CD4-positive, CD25-positive, alpha-beta regulatory T cell (primary cell): ENCODE results near the gene CHMP5. TPM values are rescaled to one million over a fixed set of nuclear protein-coding genes. Genes with fewer than 3 reads are reported as not detected.
A peak's percentile ranks its signal among the peaks of the same experiment; 100 is the strongest.

Experiments
- ATAC-seq, 2 donors: fragments of 150-1000 bp; cut with Tn5 transposase; one replicate each; pipeline ENCODE4 v1.10.0; 2021; ENCODE audit warnings: low read depth in 2 of 2, moderate number of reproducible peaks in 2 of 2, moderate library complexity in 1 of 2
- DNase-seq, 3 donors: peaks; one replicate each; pipeline versions ENCODE4 v3.0.0 to v3.0.0-alpha.2; 2012 to 2022; ENCODE audit warnings: mixed read lengths in 1 of 3
- H3K27ac ChIP-seq: one replicate; pipeline ENCODE4 v1.7.0; 2013; ENCODE audit warnings: mild to moderate bottlenecking, low read length; ENCODE audit not compliant: insufficient read depth, poor library complexity, severe bottlenecking
- H3K27me3 ChIP-seq: one replicate; pipeline ENCODE4 v1.7.0; 2013; ENCODE audit warnings: low read length; ENCODE audit not compliant: control insufficient read depth, insufficient read depth
- H3K36me3 ChIP-seq: one replicate; pipeline ENCODE4 v1.7.0; 2013; ENCODE audit warnings: mild to moderate bottlenecking, low read length, moderate library complexity; ENCODE audit not compliant: control insufficient read depth, insufficient read depth
- H3K4me1 ChIP-seq: 2 replicates; pipeline ENCODE4 v1.7.0; 2013; ENCODE audit warnings: mild to moderate bottlenecking, low read length; ENCODE audit not compliant: insufficient read depth, control insufficient read depth, poor library complexity, severe bottlenecking
- H3K4me3 ChIP-seq: one replicate; pipeline ENCODE4 v1.7.0; 2013; ENCODE audit warnings: low read depth, mild to moderate bottlenecking, low read length, moderate library complexity
- H3K9me3 ChIP-seq, 2 experiments: 1 replicate in 1 of 2; 2 replicates in 1 of 2; pipeline ENCODE4 v1.7.0; 2013; ENCODE audit warnings: low read length in 2 of 2, mild to moderate bottlenecking in 1 of 2, moderate library complexity in 1 of 2; ENCODE audit not compliant: control insufficient read depth in 2 of 2
- H3K27ac Mint-ChIP-seq, 3 donors: one replicate each; pipeline ENCODE4 v1.8.0; 2020 to 2022; ENCODE audit warnings: mild to moderate bottlenecking in 3 of 3, mixed read lengths in 3 of 3, moderate library complexity in 2 of 3
- H3K27me3 Mint-ChIP-seq: one replicate; pipeline ENCODE4 v1.8.0; 2022; ENCODE audit warnings: mild to moderate bottlenecking, mixed read lengths
- H3K36me3 Mint-ChIP-seq: one replicate; pipeline ENCODE4 v1.8.0; 2020; ENCODE audit warnings: mixed read lengths
- H3K4me1 Mint-ChIP-seq, 4 donors: one replicate each; pipeline ENCODE4 v1.8.0; 2020 to 2022; ENCODE audit warnings: mixed read lengths in 4 of 4, mild to moderate bottlenecking in 1 of 4
- H3K4me3 Mint-ChIP-seq, 4 donors: one replicate each; pipeline ENCODE4 v1.8.0; 2020 to 2022; ENCODE audit warnings: mild to moderate bottlenecking in 4 of 4, mixed read lengths in 4 of 4, moderate library complexity in 3 of 4
- H3K9me3 Mint-ChIP-seq, 7 donors: one replicate each; pipeline ENCODE4 v1.8.0; 2020 to 2022; ENCODE audit warnings: mixed read lengths in 7 of 7, mild to moderate bottlenecking in 3 of 7, moderate library complexity in 2 of 7
- polyA plus RNA-seq, 4 donors: library from polyadenylated mRNA; unstranded; fragments of 300-500 nt; fragmentation: Illumina TruSeq; gene quantifications; one replicate each; pipeline ENCODE4 v1.2.3, GENCODE V29; 2021
- total RNA-seq: library from RNA; stranded (reverse); gene quantifications from one replicate; pipeline ENCODE4 v1.2.3, GENCODE V29; 2022

Gene CHMP5
- total and polyA plus RNA-seq, 5 donors from 2014 or later = 25.5 to 58.3 (median 55.8) TPM

- no peak overlapping the region for H3K4me3 Mint-ChIP-seq
- H3K4me1 Mint-ChIP-seq = peaks cover 0 to 1% (median 0%) of the 10 kb centered on the region in 4 donors
- H3K27me3 Mint-ChIP-seq = peaks cover 16% of the 10 kb centered on the region
- H3K27ac Mint-ChIP-seq = peak overlapping the region in 1 of 3 donors; percentile 13
- H3K9me3 ChIP-seq = no peaks in the 10 kb centered on the region
- H3K27ac ChIP-seq = no peak overlapping the region
- H3K4me1 ChIP-seq = no peaks in the 10 kb centered on the region
- H3K4me3 ChIP-seq = no peak overlapping the region
- ATAC-seq (no peak), DNase-seq (no peak)
- H3K36me3 Mint-ChIP-seq = no peaks in the 10 kb centered on the region
- H3K9me3 Mint-ChIP-seq = no peaks in the 10 kb centered on the region
- no peaks in the 10 kb centered on the region for H3K36me3 ChIP-seq
- no peaks in the 10 kb centered on the region for H3K27me3 ChIP-seq
Measured at GRCh38 chr9:33234511-33235467, 30.1 kb upstream of the CHMP5 start.

- Mint-ChIP-seq H3K27me3 (peaks cover 16% of the 10 kb centered on the region), H3K9me3 (no peaks in the 10 kb centered on the region), H3K36me3 (no peaks in the 10 kb centered on the region), H3K27ac (no peak overlapping the region), H3K4me3 (no peak overlapping the region), H3K4me1 (peaks cover 0 to 2% (median 0%) of the 10 kb centered on the region in 4 donors)
- no peak overlapping the region for H3K4me3 ChIP-seq
- H3K4me1 ChIP-seq = no peaks in the 10 kb centered on the region
- H3K27me3 ChIP-seq = no peaks in the 10 kb centered on the region
- no peaks in the 10 kb centered on the region for H3K36me3 ChIP-seq
- H3K9me3 ChIP-seq = no peaks in the 10 kb centered on the region
- DNase-seq = no peak
- no peak overlapping the region for H3K27ac ChIP-seq
- no peak for ATAC-seq
Measured at GRCh38 chr9:33236571-33236970, 28.3 kb upstream of the CHMP5 start.

DNA sequence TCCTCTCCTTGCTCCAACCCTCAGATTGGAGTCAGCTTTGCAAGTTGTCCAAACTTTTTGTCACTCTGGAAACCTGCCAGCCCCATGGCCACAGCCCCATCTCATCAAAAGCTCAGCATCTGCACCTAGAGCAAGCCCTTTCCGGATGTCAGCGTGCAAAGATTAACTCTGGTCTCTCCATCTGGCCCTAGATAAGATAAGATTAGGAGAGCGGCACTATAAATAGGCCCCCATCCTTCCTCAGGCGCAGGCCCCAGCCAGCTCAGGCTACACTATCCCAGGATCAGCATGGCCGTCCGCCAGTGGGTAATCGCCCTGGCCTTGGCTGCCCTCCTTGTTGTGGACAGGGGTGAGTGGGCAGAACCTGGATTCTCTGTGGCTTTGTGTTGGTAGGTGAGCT is 24.9 kb upstream of the CHMP5 start, which contains the start of gene SPINK4:
Gene SPINK4 (plus strand): TSS at position 247 of the 400 bp plus-strand sequence. CDS start 42 bp downstream, at position 289.
- Mint-ChIP-seq H3K36me3 (no peaks in the 10 kb centered on the region), H3K4me3 (no peak within 1 kb of the TSS), H3K27me3 (peaks cover 11% of the 10 kb centered on the region), H3K9me3 (no peaks in the 10 kb centered on the region), H3K27ac (no peak within 1 kb of the TSS), H3K4me1 (peaks cover 0 to 2% (median 0%) of the 10 kb centered on the region in 4 donors)
- no peak for DNase-seq
- Histone ChIP-seq H3K36me3 (no peaks in the 10 kb centered on the region), H3K27me3 (no peaks in the 10 kb centered on the region), H3K4me1 (no peaks in the 10 kb centered on the region), H3K9me3 (no peaks in the 10 kb centered on the region), H3K27ac (no peak within 1 kb of the TSS), H3K4me3 (no peak within 1 kb of the TSS)
- ATAC-seq = no peak

- Histone ChIP-seq H3K4me1 (no peaks in the 10 kb centered on the region), H3K27me3 (no peaks in the 10 kb centered on the region), H3K27ac (no peak overlapping the region), H3K4me3 (no peak overlapping the region), H3K9me3 (no peaks in the 10 kb centered on the region), H3K36me3 (no peaks in the 10 kb centered on the region)
- Mint-ChIP-seq H3K4me3 (no peak overlapping the region), H3K27ac (no peak overlapping the region), H3K9me3 (no peaks in the 10 kb centered on the region), H3K4me1 (peaks cover 0 to 2% (median 0%) of the 10 kb centered on the region in 4 donors), H3K27me3 (peaks cover 7% of the 10 kb centered on the region), H3K36me3 (no peaks in the 10 kb centered on the region)
- ATAC-seq (no peak), DNase-seq (no peak)
Measured at GRCh38 chr9:33241298-33241697, 23.6 kb upstream of the CHMP5 start.

DNA sequence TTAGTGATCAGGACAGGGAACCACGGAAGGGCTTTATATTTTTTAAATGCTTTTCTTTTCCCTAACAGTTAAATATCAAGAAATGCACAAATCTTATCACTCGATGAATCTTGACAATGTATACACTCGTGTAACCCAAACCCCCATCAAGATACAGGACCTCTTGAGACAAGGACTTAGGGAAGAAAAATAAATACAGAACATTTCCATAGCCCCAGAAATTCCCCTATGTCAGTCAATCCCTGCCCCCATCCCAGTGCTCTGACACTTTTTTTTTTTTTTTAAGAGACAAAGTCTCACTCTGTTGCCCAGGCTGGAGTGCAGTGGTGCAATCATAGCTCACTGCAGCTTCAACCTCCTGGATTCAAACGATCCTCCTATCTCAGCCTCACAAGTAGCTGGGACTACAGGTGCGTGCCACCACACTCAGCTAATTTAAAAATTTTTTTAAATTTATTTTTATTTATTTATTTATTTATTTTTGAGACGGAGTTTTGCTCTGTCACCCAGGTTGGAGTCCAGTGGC is 22.2 kb upstream of the CHMP5 start:
- no peaks in the 10 kb centered on the region for H3K27me3 Mint-ChIP-seq
- Histone ChIP-seq H3K4me3 (no peak overlapping the region), H3K27ac (no peak overlapping the region), H3K4me1 (no peaks in the 10 kb centered on the region), H3K36me3 (no peaks in the 10 kb centered on the region), H3K27me3 (no peaks in the 10 kb centered on the region), H3K9me3 (no peaks in the 10 kb centered on the region)
- peaks cover 0 to 2% (median 0%) of the 10 kb centered on the region in 4 donors for H3K4me1 Mint-ChIP-seq
- H3K9me3 Mint-ChIP-seq = no peaks in the 10 kb centered on the region
- no peak overlapping the region for H3K27ac Mint-ChIP-seq
- DNase-seq = no peak
- no peak overlapping the region for H3K4me3 Mint-ChIP-seq
- peaks cover 10% of the 10 kb centered on the region for H3K36me3 Mint-ChIP-seq
- no peak for ATAC-seq

GRCh38 chr9:33244137-33244784 is 20.6 kb upstream of the CHMP5 start:
- peaks cover 16% of the 10 kb centered on the region for H3K36me3 Mint-ChIP-seq
- H3K36me3 ChIP-seq = no peaks in the 10 kb centered on the region
- H3K9me3 Mint-ChIP-seq = no peaks in the 10 kb centered on the region
- DNase-seq = no peak
- H3K27me3 Mint-ChIP-seq = no peaks in the 10 kb centered on the region
- H3K27me3 ChIP-seq = no peaks in the 10 kb centered on the region
- peaks cover 0 to 2% (median 0%) of the 10 kb centered on the region in 4 donors for H3K4me1 Mint-ChIP-seq
- no peak overlapping the region for H3K27ac Mint-ChIP-seq
- ATAC-seq = no peak
- H3K9me3 ChIP-seq = no peaks in the 10 kb centered on the region
- no peaks in the 10 kb centered on the region for H3K4me1 ChIP-seq
- H3K4me3 Mint-ChIP-seq = no peak overlapping the region
- H3K4me3 ChIP-seq = no peak overlapping the region
- no peak overlapping the region for H3K27ac ChIP-seq

DNA sequence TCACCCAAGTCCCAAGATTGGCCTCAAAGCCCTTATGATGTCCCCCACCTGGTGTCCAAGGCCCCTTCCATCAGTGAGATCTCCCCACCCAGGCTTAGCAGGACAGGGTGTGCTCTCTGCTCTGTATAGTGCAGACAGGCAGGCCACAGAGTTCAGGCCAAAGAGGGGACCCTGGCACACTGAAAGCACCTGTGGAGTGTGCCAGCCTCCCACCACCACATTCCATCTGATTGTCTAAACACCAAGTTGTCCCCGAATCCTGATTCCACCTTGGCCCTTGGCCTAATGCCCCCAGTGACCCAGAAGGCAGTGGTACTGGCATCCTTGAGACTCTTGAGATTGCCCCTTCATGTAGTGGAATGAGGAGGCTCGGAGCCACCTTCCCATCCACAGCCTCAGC is 19.5 kb upstream of the CHMP5 start:
- no peak overlapping the region for H3K4me3 ChIP-seq
- no peaks in the 10 kb centered on the region for H3K4me1 ChIP-seq
- DNase-seq = no peak
- Mint-ChIP-seq H3K27me3 (no peaks in the 10 kb centered on the region), H3K4me3 (no peak overlapping the region), H3K36me3 (peaks cover 24% of the 10 kb centered on the region), H3K9me3 (no peaks in the 10 kb centered on the region), H3K27ac (no peak overlapping the region), H3K4me1 (no peaks in the 10 kb centered on the region)
- H3K27me3 ChIP-seq = no peaks in the 10 kb centered on the region
- H3K27ac ChIP-seq = no peak overlapping the region
- H3K9me3 ChIP-seq = no peaks in the 10 kb centered on the region
- no peak for ATAC-seq
- H3K36me3 ChIP-seq = no peaks in the 10 kb centered on the region
